Measurements from ENCODE around the gene MAML3. TPM values are rescaled to one million over a fixed set of nuclear protein-coding genes. Genes with fewer than 3 reads are reported as not detected.
"Not testable (repeated sequence)": the region's sequence is repeated elsewhere in the genome, so short reads cannot be mapped to it uniquely, and the experiment has no call there.

The MAML3 gene
- total RNA-seq, 1 donor from 2014 or later: 0.79 TPM

GRCh38 chr4:139700568-139700967 is 453.4 kb downstream of the MAML3 start:
- DNase-seq (ENCODE audit: low read depth): no peak
- TF ChIP-seq, protein P1, sequence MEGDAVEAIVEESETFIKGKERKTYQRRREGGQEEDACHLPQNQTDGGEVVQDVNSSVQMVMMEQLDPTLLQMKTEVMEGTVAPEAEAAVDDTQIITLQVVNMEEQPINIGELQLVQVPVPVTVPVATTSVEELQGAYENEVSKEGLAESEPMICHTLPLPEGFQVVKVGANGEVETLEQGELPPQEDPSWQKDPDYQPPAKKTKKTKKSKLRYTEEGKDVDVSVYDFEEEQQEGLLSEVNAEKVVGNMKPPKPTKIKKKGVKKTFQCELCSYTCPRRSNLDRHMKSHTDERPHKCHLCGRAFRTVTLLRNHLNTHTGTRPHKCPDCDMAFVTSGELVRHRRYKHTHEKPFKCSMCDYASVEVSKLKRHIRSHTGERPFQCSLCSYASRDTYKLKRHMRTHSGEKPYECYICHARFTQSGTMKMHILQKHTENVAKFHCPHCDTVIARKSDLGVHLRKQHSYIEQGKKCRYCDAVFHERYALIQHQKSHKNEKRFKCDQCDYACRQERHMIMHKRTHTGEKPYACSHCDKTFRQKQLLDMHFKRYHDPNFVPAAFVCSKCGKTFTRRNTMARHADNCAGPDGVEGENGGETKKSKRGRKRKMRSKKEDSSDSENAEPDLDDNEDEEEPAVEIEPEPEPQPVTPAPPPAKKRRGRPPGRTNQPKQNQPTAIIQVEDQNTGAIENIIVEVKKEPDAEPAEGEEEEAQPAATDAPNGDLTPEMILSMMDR (IDR thresholded peaks at IDR 0.05; ENCODE audit: insufficient read depth, low read length, severe bottlenecking): no peak
- FAIRE-seq: no peak
- H3K4me3 ChIP-seq (ENCODE audit: low read depth, low read length): no peak overlapping the region
- H3K36me3 ChIP-seq (ENCODE audit: control insufficient read depth, insufficient read depth, low read length): peaks cover 6% of the 10 kb centered on the region
- H3K27me3 ChIP-seq (ENCODE audit: control insufficient read depth, insufficient read depth, low read length): no peaks in the 10 kb centered on the region

GRCh38 chr4:139698167-139698925 is 455.6 kb downstream of the MAML3 start:
- H3K27me3 ChIP-seq (ENCODE audit: control insufficient read depth, insufficient read depth, low read length); DNase-seq (ENCODE audit: low read depth); FAIRE-seq; H3K36me3 ChIP-seq (ENCODE audit: control insufficient read depth, insufficient read depth, low read length); H3K4me3 ChIP-seq (ENCODE audit: low read depth, low read length): not testable (repeated sequence)

DNA sequence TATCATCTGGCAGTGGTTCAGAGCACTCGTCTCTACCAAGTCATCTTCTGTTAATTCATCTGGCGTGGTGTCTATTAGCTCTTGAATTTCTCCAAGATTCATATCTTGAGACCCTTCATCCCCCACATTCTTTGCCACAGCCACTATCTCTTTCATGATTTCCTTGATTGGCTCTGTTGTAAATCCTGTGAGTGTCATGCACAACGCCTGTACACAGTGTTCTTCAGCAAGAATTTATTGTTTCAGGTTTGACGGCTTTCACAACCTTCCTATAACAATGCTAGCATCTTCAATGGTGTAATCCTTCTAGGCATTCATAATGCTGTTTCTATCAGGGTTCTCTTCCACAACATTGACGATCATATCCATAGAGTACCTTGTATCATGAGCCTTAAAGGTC is 457.5 kb downstream of the MAML3 start:
- TF ChIP-seq, protein P1 (IDR thresholded peaks at IDR 0.05; ENCODE audit: insufficient read depth, low read length, severe bottlenecking): no peak

GRCh38 chr4:139694522-139695107 is 459.4 kb downstream of the MAML3 start:
- Histone ChIP-seq H3K27me3 (ENCODE audit: control insufficient read depth, insufficient read depth, low read length) (no peaks in the 10 kb centered on the region), H3K36me3 (ENCODE audit: control insufficient read depth, insufficient read depth, low read length) (no peaks in the 10 kb centered on the region), H3K4me3 (ENCODE audit: low read depth, low read length) (no peak overlapping the region)
- TF ChIP-seq, protein P1 (IDR thresholded peaks at IDR 0.05; ENCODE audit: insufficient read depth, low read length, severe bottlenecking): no peak
- DNase-seq (ENCODE audit: low read depth) (no peak), FAIRE-seq (no peak)

More for the DNA sequence above, 457.5 kb downstream of the MAML3 start:
- Histone ChIP-seq H3K27me3 (ENCODE audit: control insufficient read depth, insufficient read depth, low read length) (no peaks in the 10 kb centered on the region), H3K36me3 (ENCODE audit: control insufficient read depth, insufficient read depth, low read length) (no peaks in the 10 kb centered on the region), H3K4me3 (ENCODE audit: low read depth, low read length) (no peak overlapping the region)
- FAIRE-seq (no peak), DNase-seq (ENCODE audit: low read depth) (no peak)

DNA sequence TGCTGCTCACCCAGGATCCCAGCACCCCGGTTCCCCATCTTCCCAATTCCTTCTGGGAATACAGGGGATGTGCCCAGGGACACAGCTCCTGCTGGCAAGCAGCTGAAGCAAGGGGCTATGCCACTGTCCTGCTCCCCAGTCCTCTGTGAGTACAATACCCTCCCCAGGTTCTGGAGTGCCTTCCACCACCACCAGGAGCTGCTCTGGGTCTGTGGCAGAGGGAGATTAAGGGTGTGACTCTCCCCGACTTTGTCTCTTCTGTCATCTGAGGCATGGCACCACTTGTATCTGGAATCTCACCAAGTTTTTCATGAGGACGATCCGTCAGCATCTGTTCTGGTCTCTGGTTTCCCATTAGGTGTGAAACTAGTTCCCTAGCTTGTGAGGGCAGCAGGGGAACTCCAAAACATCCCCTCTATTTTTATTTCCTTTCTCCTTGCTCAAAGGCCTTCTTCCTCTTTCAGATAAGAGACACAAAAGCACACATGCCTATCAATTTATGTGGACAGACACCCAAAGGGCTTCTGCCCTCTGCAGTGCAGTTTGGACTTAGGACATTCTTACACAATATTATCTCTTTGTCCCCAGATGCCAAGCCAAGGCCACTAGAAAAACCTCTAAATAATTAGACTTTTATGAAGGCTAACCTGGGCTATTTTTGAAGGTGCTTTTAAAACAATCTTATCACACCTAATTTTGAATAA is 461.5 kb downstream of the MAML3 start:
- FAIRE-seq: no peak
- TF ChIP-seq, protein P1 (IDR thresholded peaks at IDR 0.05; ENCODE audit: insufficient read depth, low read length, severe bottlenecking): peak; percentile 21
- no peak for DNase-seq (ENCODE audit: low read depth)
- H3K4me3 ChIP-seq (ENCODE audit: low read depth, low read length): no peak overlapping the region
- H3K36me3 ChIP-seq (ENCODE audit: control insufficient read depth, insufficient read depth, low read length): no peaks in the 10 kb centered on the region
- no peaks in the 10 kb centered on the region for H3K27me3 ChIP-seq (ENCODE audit: control insufficient read depth, insufficient read depth, low read length)

DNA sequence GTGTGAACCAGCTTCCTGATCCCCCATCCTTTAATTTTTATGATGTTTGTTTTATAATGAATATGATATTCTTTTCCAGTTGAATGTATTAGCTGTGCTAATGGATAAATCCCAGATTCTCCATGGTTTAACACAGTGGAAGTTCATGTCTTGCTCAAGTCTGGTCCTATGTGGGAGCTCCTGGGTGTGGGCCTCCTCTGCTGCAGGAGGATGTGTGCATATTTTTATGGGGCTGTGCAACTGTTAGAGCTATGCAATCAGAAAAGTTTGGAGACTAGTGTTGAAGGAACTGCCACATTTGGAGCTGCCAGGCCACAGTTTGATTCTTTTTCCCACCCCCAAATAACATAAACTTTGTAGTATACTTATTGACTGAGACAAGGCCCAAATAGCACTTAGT is 463.6 kb downstream of the MAML3 start:
- TF ChIP-seq, protein P1 (IDR thresholded peaks at IDR 0.05; ENCODE audit: insufficient read depth, low read length, severe bottlenecking): no peak
- FAIRE-seq (no peak), DNase-seq (ENCODE audit: low read depth) (no peak)
- peaks cover 2% of the 10 kb centered on the region for H3K36me3 ChIP-seq (ENCODE audit: control insufficient read depth, insufficient read depth, low read length)
- no peak overlapping the region for H3K4me3 ChIP-seq (ENCODE audit: low read depth, low read length)
- H3K27me3 ChIP-seq (ENCODE audit: control insufficient read depth, insufficient read depth, low read length): no peaks in the 10 kb centered on the region

Measured in bronchial epithelial cell (primary cell).